ENCODE results near the gene CDH12. TPM values are rescaled to one million over a fixed set of nuclear protein-coding genes. Genes with fewer than 3 reads are reported as not detected.

Gene CDH12
- total RNA-seq, 2 donors from 2014 or later: not detected

DNA sequence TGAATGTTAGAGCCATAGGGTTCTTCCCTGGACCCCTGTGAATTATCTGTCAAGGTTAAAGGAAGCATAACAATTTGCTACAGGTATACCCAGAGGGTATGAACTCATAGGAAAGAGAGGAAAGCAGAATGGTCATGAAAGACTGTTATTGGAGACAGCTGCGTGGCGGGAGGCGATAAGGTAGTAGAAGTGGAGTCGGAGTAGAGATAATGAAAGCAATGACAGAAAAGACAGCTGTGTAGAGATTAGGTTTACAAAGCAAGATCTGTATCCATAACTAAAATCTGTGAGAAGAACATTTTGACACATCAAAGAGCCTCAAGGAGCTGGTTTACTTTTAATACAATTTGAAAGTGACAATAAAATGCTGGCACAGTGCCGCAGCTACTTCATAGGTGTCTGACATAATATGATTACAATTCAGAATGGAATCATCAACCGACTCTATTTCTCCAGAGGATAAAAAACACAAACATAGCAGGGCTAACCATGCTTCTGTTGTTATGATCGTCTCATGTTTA, 603.9 kb downstream of the CDH12 start:
- no peaks in the 10 kb centered on the region for H3K27me3 ChIP-seq
- no peak for DNase-seq (ENCODE audit: low spot score)
- TF ChIP-seq, protein P1, sequence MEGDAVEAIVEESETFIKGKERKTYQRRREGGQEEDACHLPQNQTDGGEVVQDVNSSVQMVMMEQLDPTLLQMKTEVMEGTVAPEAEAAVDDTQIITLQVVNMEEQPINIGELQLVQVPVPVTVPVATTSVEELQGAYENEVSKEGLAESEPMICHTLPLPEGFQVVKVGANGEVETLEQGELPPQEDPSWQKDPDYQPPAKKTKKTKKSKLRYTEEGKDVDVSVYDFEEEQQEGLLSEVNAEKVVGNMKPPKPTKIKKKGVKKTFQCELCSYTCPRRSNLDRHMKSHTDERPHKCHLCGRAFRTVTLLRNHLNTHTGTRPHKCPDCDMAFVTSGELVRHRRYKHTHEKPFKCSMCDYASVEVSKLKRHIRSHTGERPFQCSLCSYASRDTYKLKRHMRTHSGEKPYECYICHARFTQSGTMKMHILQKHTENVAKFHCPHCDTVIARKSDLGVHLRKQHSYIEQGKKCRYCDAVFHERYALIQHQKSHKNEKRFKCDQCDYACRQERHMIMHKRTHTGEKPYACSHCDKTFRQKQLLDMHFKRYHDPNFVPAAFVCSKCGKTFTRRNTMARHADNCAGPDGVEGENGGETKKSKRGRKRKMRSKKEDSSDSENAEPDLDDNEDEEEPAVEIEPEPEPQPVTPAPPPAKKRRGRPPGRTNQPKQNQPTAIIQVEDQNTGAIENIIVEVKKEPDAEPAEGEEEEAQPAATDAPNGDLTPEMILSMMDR (IDR thresholded peaks at IDR 0.05): no peak
- no peaks in the 10 kb centered on the region for H3K9me3 ChIP-seq
- H3K36me3 ChIP-seq: no peaks in the 10 kb centered on the region
- H3K4me1 ChIP-seq: no peaks in the 10 kb centered on the region
- H3K4me3 ChIP-seq: no peak overlapping the region
- H3K27ac ChIP-seq: no peak overlapping the region

DNA sequence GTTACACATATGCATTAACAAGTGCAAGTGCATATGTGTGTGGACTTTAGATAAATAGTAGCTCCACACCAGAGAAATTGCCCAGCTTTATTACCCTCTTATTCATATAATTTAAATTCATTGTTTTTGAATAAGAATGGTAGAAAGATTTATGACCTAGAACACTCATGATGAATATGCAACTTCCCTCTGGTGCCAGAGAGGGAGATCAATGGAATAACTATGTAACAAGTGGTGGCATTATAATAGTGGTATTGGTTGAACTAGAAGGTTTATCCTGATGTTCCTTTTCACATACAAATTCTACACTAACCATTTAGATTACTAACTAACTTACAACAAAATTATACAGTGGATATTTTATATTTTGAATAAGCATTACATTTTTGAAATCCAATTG, 607.4 kb downstream of the CDH12 start:
- Histone ChIP-seq H3K36me3 (no peaks in the 10 kb centered on the region), H3K9me3 (no peaks in the 10 kb centered on the region), H3K4me3 (no peak overlapping the region), H3K27ac (no peak overlapping the region), H3K27me3 (no peaks in the 10 kb centered on the region), H3K4me1 (no peaks in the 10 kb centered on the region)
- DNase-seq (ENCODE audit: low spot score): no peak
- TF ChIP-seq, protein P1 (IDR thresholded peaks at IDR 0.05): no peak

DNA sequence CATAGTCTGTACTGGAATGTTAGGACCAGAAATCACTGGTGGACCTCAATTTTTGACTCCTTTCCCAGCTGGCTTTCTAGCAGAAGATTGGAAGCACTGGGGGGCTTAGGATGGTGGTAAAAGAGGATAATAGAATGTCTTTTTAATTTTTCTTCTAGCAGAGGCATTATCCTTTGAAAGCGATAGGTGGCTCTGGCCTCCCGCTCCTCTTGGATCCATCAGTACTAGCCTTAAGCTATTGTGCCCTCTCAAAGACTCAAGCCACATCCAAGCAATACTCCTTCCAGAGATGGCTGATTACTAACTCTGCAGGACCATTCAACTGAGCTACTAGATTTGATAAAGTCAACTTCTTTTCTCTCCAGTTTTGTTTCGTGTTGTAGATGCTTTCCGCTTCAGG, 610.6 kb downstream of the CDH12 start:
- no peak for DNase-seq (ENCODE audit: low spot score)
- H3K27ac ChIP-seq: no peak overlapping the region
- H3K9me3 ChIP-seq: no peaks in the 10 kb centered on the region
- H3K4me3 ChIP-seq: no peak overlapping the region
- TF ChIP-seq, protein P1 (IDR thresholded peaks at IDR 0.05): no peak
- no peaks in the 10 kb centered on the region for H3K27me3 ChIP-seq
- H3K36me3 ChIP-seq: no peaks in the 10 kb centered on the region
- no peaks in the 10 kb centered on the region for H3K4me1 ChIP-seq

GRCh38 chr5:22238047-22238446, 615.1 kb downstream of the CDH12 start:
- no peak for DNase-seq (ENCODE audit: low spot score)
- H3K4me3 ChIP-seq: no peak overlapping the region
- no peaks in the 10 kb centered on the region for H3K27me3 ChIP-seq
- no peaks in the 10 kb centered on the region for H3K4me1 ChIP-seq
- no peaks in the 10 kb centered on the region for H3K36me3 ChIP-seq
- TF ChIP-seq, protein P1 (IDR thresholded peaks at IDR 0.05): no peak
- H3K9me3 ChIP-seq: no peaks in the 10 kb centered on the region
- no peak overlapping the region for H3K27ac ChIP-seq

DNA sequence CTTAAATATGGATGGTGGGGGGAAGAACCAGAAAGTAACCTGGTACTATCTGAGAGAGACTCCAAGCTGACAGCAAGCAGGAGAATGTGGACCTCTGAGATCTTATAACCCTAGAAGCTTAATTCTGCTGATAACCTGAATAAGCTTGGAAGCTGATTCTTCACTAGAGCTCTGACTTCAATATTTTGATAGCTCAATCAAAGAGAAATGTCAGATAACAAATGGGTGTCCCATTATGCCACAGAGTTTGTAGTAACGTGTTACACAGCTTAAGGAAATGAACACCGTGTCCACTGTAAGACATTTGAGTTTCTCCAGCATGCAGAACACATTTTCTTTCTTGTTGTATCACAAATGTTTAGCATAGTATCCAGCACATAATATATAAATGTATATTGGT, 626.7 kb downstream of the CDH12 start:
- TF ChIP-seq, protein P1 (IDR thresholded peaks at IDR 0.05): no peak
- no peak for DNase-seq (ENCODE audit: low spot score)
- Histone ChIP-seq H3K4me3 (no peak overlapping the region), H3K27me3 (no peaks in the 10 kb centered on the region), H3K9me3 (no peaks in the 10 kb centered on the region), H3K27ac (no peak overlapping the region), H3K36me3 (no peaks in the 10 kb centered on the region), H3K4me1 (no peaks in the 10 kb centered on the region)

DNA sequence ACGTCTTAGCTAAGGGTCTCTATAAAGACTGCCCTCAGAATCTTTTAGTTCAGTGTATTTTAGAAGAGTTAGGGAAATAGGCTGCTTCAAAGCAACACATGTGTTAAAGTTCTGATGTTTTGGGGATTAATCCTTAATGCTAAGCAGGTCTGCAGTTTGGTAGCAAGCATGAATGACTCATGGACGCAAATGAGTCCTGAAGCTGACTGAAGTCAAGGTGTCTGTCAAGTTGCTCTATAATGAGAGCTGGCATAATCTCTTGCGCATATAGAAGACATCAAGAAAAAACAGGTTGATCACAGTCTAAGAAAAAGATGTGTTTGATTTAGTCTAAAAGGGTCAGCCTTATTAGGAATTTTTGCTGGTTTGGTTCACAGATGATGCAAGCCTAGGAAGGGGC, 630.1 kb downstream of the CDH12 start:
- no peak overlapping the region for H3K27ac ChIP-seq
- H3K36me3 ChIP-seq: no peaks in the 10 kb centered on the region
- no peaks in the 10 kb centered on the region for H3K4me1 ChIP-seq
- no peaks in the 10 kb centered on the region for H3K9me3 ChIP-seq
- H3K27me3 ChIP-seq: no peaks in the 10 kb centered on the region
- DNase-seq (ENCODE audit: low spot score): no peak
- TF ChIP-seq, protein P1 (IDR thresholded peaks at IDR 0.05): no peak
- H3K4me3 ChIP-seq: no peak overlapping the region
